DND-41 (cell line): ENCODE data around the gene STX1B.

Experiments used
- ATAC-seq: fragments of 200-7000 bp; cut with Tn5 transposase; 3 replicates; pipeline ENCODE4 v1.9.1; 2021; ENCODE audit warnings: low read depth; ENCODE audit not compliant: insufficient read depth
- DNase-seq: peaks from one replicate; pipeline ENCODE4 v3.0.0-alpha.2; 2020
- H2AFZ ChIP-seq: 2 replicates; pipeline ENCODE4 v1.6.0; 2012; ENCODE audit warnings: low read depth, low read length
- H3K27ac ChIP-seq: 2 replicates; pipeline ENCODE4 v1.5.1; 2012; ENCODE audit warnings: low read length, inconsistent platforms
- H3K27me3 ChIP-seq: fragments of 200-600 bp; sonication (generic); 2 replicates; pipeline ENCODE4 v1.6.0; 2012; ENCODE audit warnings: low read length, mild to moderate bottlenecking, inconsistent platforms; ENCODE audit not compliant: insufficient read depth, poor library complexity
- H3K36me3 ChIP-seq: 2 replicates; pipeline ENCODE4 v1.5.1; 2012; ENCODE audit warnings: low read length, inconsistent platforms; ENCODE audit not compliant: insufficient read depth
- H3K4me1 ChIP-seq: 2 replicates; pipeline ENCODE4 v1.5.1; 2012; ENCODE audit warnings: mild to moderate bottlenecking, low read length; ENCODE audit not compliant: insufficient read depth
- H3K4me2 ChIP-seq: 2 replicates; pipeline ENCODE4 v1.6.0; 2012; ENCODE audit warnings: mild to moderate bottlenecking, moderate library complexity, low read length, inconsistent platforms; ENCODE audit not compliant: insufficient read depth
- H3K4me3 ChIP-seq, 2 experiments: fragments of 200-600 bp in 1 of 2; shearing (Covaris generic) in 1 of 2; 2 replicates each; pipeline ENCODE4 v1.5.1; 2012 to 2016; ENCODE audit warnings: inconsistent platforms in 2 of 2, low read length in 2 of 2, mild to moderate bottlenecking in 2 of 2, low read depth in 1 of 2, moderate library complexity in 1 of 2
- H3K79me2 ChIP-seq: 2 replicates; pipeline ENCODE4 v1.6.0; 2012; ENCODE audit warnings: low read length, inconsistent platforms; ENCODE audit not compliant: insufficient read depth
- H3K9ac ChIP-seq: 2 replicates; pipeline ENCODE4 v1.6.0; 2012; ENCODE audit warnings: low read depth, mild to moderate bottlenecking, inconsistent platforms, low read length, moderate library complexity
- H3K9me3 ChIP-seq: 2 replicates; pipeline ENCODE4 v1.5.1; 2012; ENCODE audit warnings: low read length, moderate library complexity, mild to moderate bottlenecking, inconsistent platforms; ENCODE audit not compliant: insufficient read depth, severe bottlenecking
- H4K20me1 ChIP-seq: 2 replicates; pipeline ENCODE4 v1.6.0; 2012; ENCODE audit warnings: low read length; ENCODE audit not compliant: insufficient read depth
- CTCF ChIP-seq: IDR thresholded peaks from 2 replicates; pipeline ENCODE4 v1.5.1; 2012; ENCODE audit warnings: borderline replicate concordance, low read length, moderate library complexity, mild to moderate bottlenecking; ENCODE audit not compliant: poor library complexity, severe bottlenecking; ENCODE audit errors: extremely low read depth
- EZH2 ChIP-seq: IDR thresholded peaks from 3 replicates; pipeline ENCODE4 v1.6.1; 2012; ENCODE audit warnings: borderline replicate concordance, low read depth, mild to moderate bottlenecking, moderate library complexity, low read length, inconsistent platforms; ENCODE audit not compliant: severe bottlenecking

Gene STX1B

GRCh38 chr16:31010585-31011325, at the start of gene STX1B:
STX1B (minus strand) TSS chr16:31010638; CDS start chr16:31010396, 242 bp downstream.
- no peak within 1 kb of the TSS for H3K4me3 ChIP-seq
- H3K79me2 ChIP-seq, result no peaks in the 10 kb centered on the region
- no peak within 1 kb of the TSS for H3K4me2 ChIP-seq
- ATAC-seq (no peak), DNase-seq (no peak)
- H3K27me3 ChIP-seq, result peaks cover 23% of the 10 kb centered on the region
- TF ChIP-seq EZH2 (no peak), CTCF (no peak)
- H3K4me1 ChIP-seq, result no peaks in the 10 kb centered on the region
- no peak within 1 kb of the TSS for H2AFZ ChIP-seq
- H3K27ac ChIP-seq, result no peak within 1 kb of the TSS
- no peaks in the 10 kb centered on the region for H3K36me3 ChIP-seq
- H3K9ac ChIP-seq, result no peak within 1 kb of the TSS
- peaks cover 4% of the 10 kb centered on the region; the same call in 1 of the 2 replicates for H4K20me1 ChIP-seq
- H3K9me3 ChIP-seq, result no peaks in the 10 kb centered on the region

- H3K79me2 ChIP-seq, result no peaks in the 10 kb centered on the region
These were observed 45.2 kb upstream of the STX1B start for GRCh38 chr16:31055613-31056012.

GRCh38 chr16:31052114-31052513, 41.7 kb upstream of the STX1B start:
- no peaks in the 10 kb centered on the region for H3K9me3 ChIP-seq
- no peak overlapping the region for H3K27ac ChIP-seq
- H2AFZ ChIP-seq, result no peak overlapping the region
- no peaks in the 10 kb centered on the region for H3K36me3 ChIP-seq
- TF ChIP-seq CTCF (no peak), EZH2 (no peak)
- H3K79me2 ChIP-seq, result no peaks in the 10 kb centered on the region
- ATAC-seq (no peak), DNase-seq (no peak)
- H3K4me3 ChIP-seq, result no peak overlapping the region
- no peaks in the 10 kb centered on the region for H4K20me1 ChIP-seq
- H3K9ac ChIP-seq, result no peak overlapping the region
- H3K27me3 ChIP-seq, result no peaks in the 10 kb centered on the region
- H3K4me2 ChIP-seq, result no peak overlapping the region
- H3K4me1 ChIP-seq, result no peaks in the 10 kb centered on the region

More at GRCh38 chr16:31055613-31056012, 45.2 kb upstream of the STX1B start:
- ATAC-seq, result no peak
- Histone ChIP-seq H2AFZ (no peak overlapping the region), H3K36me3 (peaks cover 11% of the 10 kb centered on the region), H3K9me3 (no peaks in the 10 kb centered on the region), H3K4me1 (no peaks in the 10 kb centered on the region), H3K27ac (no peak overlapping the region; the same call in 1 of the 2 replicates), H4K20me1 (no peaks in the 10 kb centered on the region), H3K4me2 (no peak overlapping the region), H3K9ac (no peak overlapping the region), H3K4me3 (no peak overlapping the region), H3K27me3 (no peaks in the 10 kb centered on the region)
- TF ChIP-seq CTCF (no peak), EZH2 (no peak)
- DNase-seq, result no peak
